HG02973 (cell line): ENCODE measurements around the gene CPNE4.

ENCODE experiments used
- ATAC-seq: cut with Tn5 transposase; IDR thresholded peaks from one replicate; pipeline ENCODE4 v1.9.1; 2021; ENCODE audit warnings: moderate library complexity; ENCODE audit not compliant: unreplicated experiment

The CPNE4 gene

GRCh38 chr3:132017137-132017536 lies 17.7 kb downstream of the CPNE4 start:
- no peak for ATAC-seq

- ATAC-seq, result no peak
Measured at GRCh38 chr3:132016061-132017041, 18.5 kb downstream of the CPNE4 start.

- ATAC-seq, result no peak
Measured at GRCh38 chr3:132014105-132014504, 20.7 kb downstream of the CPNE4 start.

- no peak for ATAC-seq
Measured at GRCh38 chr3:132009241-132009640, 25.6 kb downstream of the CPNE4 start.

GRCh38 chr3:132008837-132009236 lies 26.0 kb downstream of the CPNE4 start:
- no peak for ATAC-seq

- no peak for ATAC-seq
Measured at GRCh38 chr3:132007617-132008016, 27.2 kb downstream of the CPNE4 start.

- no peak for ATAC-seq
Measured at GRCh38 chr3:132006605-132007204, 28.1 kb downstream of the CPNE4 start.

GRCh38 chr3:132004571-132004970 lies 30.2 kb downstream of the CPNE4 start:
- no peak for ATAC-seq

- no peak for ATAC-seq
Measured at GRCh38 chr3:132003685-132004084, 31.1 kb downstream of the CPNE4 start.

- no peak for ATAC-seq
Measured at GRCh38 chr3:132001999-132002398, 32.8 kb downstream of the CPNE4 start.

GRCh38 chr3:132001036-132001435 lies 33.8 kb downstream of the CPNE4 start:
- no peak for ATAC-seq

- no peak for ATAC-seq
Measured at GRCh38 chr3:131998027-131998426, 36.8 kb downstream of the CPNE4 start.

GRCh38 chr3:131995891-131996290 lies 38.9 kb downstream of the CPNE4 start:
- ATAC-seq, result no peak

- no peak for ATAC-seq
Measured at GRCh38 chr3:131989318-131989717, 45.5 kb downstream of the CPNE4 start.

- no peak for ATAC-seq
Measured at GRCh38 chr3:131988209-131988608, 46.6 kb downstream of the CPNE4 start.

- ATAC-seq, result no peak
Measured at GRCh38 chr3:131983689-131984088, 51.1 kb downstream of the CPNE4 start.

- no peak for ATAC-seq
Measured at GRCh38 chr3:131981323-131981722, 53.5 kb downstream of the CPNE4 start.

- ATAC-seq, result no peak
Measured at GRCh38 chr3:131976448-131976847, 58.4 kb downstream of the CPNE4 start.

- ATAC-seq, result no peak
Measured at GRCh38 chr3:131975047-131975446, 59.8 kb downstream of the CPNE4 start.

- no peak for ATAC-seq
Measured at GRCh38 chr3:131973731-131974130, 61.1 kb downstream of the CPNE4 start.

GRCh38 chr3:131972550-131972949 lies 62.3 kb downstream of the CPNE4 start:
- no peak for ATAC-seq

- ATAC-seq, result no peak
Measured at GRCh38 chr3:131972091-131972490, 62.7 kb downstream of the CPNE4 start.
